HG02973 (cell line): ENCODE results near the gene DDT.
"Not testable (repeated sequence)": the region's sequence is repeated elsewhere in the genome, so short reads cannot be mapped to it uniquely, and the experiment has no call there.

Source experiments
- ATAC-seq: cut with Tn5 transposase; IDR thresholded peaks from one replicate; pipeline ENCODE4 v1.9.1; 2021; ENCODE audit warnings: moderate library complexity; ENCODE audit not compliant: unreplicated experiment

DDT gene

DNA sequence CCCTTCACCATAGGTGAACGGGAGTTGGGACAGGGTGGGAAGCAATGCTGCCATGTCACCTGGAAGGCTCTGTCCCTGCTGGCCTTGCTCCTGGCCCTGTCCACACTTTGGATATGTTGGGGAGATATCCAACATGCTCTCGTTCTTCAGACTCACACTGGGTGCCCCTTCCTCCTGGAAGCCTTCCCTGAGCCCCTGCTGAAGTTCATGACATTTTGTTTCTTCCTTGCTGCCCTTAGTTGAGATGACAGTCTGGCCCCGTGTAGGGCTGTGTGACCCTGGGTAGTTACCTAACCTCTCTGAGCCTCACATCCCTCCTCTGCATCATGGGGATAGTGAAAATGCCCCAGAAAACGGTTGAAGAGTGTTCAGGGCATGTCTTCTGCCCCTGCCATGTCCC, 20.8 kb downstream of the DDT start:
- not testable (repeated sequence) for ATAC-seq

DNA sequence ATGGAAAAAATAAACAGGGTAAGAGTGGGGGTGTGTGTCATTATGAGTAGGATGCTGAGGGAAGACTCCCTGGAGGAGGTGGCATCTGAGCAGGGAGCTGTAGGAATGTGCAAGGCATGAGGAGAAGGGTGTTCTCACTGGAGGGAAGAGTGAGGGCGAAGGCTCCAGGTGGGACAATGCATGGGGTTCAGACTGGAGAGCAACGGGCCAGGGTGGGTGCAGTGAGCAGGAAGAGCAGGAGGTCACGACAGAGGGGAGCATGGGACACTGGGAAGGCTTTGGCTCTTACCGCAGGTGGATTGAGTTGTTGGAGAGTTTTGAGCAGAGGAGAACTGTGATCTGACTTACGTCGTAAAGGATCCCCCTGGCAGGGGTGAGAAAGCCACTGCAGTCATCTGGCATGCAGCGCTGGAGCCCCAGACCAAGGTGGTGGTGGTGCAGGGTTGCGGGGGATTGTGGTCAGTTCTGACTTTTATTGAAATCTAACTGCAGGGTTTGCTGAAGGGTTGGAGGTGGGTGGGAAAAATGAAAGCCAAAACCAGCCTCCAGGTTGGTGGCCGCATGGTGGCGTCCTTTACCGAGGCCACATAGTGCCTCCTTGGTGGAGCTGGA, 21.3 kb downstream of the DDT start:
- ATAC-seq: not testable (repeated sequence)

DNA sequence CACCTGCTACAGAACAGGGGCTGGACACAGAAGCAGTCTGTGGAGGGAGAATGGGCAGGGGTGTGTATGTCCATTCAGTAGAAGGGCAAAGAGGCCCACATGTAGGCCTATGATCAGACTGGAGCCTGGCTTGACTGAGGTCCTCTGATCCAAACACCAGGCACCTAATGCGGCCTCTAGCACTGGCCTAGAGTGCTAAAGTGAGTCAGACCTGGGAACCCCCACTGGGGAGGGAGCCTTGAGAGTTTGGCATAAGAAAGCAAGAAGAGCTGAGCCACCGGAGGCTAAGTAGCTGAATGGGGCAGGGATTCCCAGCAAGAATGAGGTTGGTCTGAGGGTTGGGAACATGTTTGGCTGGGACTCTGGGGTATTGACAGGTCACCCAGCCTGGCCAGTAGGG, 22.9 kb downstream of the DDT start:
- not testable (repeated sequence) for ATAC-seq

DNA sequence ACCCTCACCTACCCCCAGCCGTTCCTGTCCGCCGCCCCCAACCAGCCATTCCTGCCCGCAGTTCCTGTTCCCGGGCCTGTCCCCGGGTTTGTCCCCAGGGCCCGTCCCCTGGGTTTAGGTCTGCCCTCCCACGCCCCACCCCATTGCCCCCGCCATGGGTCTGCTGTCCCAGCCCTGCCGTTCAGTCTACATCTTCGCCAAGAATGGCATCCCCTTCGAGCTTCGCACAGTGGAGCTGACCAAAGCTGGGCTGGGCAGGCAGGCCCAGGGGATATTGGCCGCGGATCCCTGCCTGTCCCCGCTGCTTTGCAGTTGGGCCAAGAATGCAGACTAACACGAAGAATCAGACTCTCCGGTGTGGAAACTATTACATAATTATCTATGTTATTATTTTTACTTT, 24.5 kb downstream of the DDT start:
- not testable (repeated sequence) for ATAC-seq

DNA sequence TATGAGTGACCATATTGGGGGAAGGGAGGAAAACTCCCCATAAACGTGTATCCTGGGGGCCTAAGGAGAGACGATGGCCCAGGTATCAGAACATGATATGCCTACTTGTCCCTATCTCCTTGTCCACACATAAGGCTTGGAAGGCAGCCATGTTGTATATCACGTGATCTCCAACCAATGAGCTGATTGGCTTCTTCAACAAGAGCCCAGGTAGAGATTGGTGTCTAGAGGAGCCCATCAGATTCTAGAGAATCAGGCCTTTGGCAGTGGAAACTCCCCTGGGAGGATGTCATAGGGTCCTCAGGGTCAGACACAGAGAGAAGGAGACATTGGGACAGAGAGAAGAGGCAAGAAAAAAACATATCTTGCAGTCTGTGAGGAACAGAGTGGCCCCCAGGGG, 26.9 kb downstream of the DDT start:
- ATAC-seq: not testable (repeated sequence)

DNA sequence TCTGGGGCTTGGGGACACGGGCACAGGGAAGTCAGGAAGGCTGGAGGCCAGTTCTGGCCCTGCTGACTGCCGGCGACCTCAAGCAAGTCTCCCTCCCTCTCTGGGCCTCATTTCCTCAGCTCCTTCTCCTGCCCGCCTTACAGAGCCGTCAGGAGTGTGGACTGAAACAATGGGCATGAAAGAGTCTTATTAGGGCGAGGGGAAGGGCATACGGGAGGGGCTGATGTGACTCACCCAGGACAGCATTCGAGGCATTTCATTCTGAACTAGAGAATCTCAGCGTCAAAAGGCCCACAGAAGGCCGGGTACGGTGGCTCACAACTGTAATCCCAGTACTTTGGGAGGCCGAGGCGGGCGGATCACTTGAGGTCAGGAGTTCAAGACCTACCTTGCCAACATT, 34.1 kb downstream of the DDT start:
- ATAC-seq: not testable (repeated sequence)

DNA sequence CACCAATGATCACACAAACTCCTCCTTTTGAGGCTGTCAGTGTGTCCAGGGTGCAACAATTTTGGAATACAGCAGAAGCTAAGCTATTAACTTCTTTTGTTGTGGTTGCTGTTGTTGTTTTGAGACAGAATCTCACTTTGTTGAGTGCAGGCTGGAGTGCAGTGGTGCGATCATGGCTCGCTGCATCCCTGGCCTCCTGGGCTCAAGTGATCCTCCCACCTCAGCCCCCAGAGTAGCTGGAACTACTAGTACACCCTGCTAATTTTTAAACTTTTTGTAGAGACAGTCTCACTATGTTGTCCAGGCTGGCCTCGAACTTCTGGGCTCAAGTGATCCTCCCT, 35.3 kb downstream of the DDT start:
- no peak for ATAC-seq

DNA sequence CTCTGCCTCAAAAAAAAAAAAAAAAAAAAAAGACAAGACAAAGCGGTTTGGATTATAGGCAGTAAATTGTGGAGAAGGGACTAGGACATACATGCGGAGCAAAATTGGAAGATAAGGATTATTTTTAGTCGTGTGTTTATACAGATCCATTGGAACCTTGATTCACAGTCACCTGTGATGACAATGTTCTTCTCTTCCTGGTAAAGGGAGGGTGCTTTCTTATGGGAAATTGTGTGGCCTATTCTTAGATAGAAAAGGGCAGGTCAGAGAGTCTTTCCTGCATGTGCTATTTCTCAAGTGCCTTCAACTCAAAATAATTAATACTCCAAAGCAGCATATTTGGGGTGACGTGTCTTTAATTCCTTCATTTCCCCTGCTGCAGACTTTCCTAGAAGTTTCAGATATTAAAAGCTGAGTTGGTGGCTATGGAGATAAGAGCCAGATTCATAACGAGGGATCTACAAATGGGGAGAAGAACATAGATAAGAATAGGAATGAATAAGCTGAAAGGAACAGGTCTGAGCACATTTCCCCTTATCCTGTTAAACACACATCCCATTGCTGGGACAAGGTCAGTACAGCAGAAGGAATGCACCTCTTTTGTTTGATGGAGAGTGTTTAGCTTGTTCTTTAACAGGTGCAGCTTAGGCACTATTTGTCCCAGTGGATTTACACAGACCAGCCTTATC, 35.8 kb downstream of the DDT start:
- ATAC-seq: no peak

DNA sequence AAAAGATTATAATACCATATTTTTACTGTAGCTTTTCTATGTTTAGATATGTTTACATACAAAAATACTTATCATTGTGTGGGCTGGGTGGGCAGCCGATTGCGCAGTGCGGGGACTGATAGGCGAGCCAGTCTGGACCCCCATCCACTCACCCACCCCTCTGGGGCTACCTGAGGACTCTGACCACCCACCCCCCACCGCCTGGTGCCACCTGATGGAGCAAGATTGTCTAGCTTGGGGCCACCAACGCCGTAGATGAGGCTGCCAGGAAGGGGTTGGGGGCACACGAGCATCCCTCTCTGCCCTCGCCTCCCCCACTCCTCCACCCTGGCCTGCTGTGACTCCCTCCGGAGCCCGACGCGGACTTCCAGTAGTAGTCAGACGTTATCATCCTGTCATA, 47.7 kb downstream of the DDT start:
- ATAC-seq: no peak

DNA sequence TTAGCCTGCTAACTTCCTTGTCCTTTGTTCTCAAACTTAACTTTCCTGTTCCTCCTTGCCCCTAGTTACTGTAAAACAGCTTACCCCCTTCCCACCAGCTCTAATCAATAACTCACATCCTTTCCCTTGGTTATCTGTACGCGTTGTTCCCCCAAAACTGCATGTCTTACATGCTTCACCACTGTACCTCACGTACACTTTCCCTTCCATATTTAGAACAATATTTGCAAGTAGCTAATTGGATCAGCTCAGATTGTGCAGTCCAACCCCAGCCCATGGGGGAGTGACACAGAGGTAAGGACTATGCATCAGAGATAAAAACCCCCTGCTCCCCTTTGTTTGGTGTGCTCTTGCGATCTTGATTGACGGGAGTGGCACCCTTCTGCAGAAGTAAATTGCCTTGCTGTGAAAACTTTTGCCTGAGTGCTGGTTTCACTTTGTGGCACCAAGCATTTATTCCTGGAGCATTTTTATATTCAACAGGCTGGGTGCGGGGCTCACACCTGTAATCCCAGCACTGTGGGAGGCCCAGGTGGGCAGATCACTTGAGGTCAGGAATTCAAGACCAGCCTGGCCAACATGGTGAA, 49.1 kb downstream of the DDT start:
- no peak for ATAC-seq

DNA sequence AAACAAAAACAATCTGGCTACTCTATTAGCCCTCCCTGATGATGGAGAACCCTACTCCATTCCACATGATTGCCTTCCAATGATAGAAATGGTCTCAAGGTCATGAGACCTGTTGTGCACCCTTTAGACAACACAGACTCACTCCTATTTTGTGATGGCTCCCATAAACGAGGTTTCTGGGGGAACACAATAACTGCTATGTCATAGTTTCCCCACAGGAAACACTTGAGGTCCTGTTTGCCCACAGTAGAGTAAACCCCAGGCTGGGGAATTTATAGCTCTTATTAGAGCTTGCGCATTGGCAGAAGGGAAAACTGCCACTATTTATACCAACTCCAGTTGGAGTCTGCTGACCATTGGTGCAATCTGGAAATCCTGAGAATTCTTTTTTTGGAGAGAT, 51.3 kb downstream of the DDT start:
- no peak for ATAC-seq

DNA sequence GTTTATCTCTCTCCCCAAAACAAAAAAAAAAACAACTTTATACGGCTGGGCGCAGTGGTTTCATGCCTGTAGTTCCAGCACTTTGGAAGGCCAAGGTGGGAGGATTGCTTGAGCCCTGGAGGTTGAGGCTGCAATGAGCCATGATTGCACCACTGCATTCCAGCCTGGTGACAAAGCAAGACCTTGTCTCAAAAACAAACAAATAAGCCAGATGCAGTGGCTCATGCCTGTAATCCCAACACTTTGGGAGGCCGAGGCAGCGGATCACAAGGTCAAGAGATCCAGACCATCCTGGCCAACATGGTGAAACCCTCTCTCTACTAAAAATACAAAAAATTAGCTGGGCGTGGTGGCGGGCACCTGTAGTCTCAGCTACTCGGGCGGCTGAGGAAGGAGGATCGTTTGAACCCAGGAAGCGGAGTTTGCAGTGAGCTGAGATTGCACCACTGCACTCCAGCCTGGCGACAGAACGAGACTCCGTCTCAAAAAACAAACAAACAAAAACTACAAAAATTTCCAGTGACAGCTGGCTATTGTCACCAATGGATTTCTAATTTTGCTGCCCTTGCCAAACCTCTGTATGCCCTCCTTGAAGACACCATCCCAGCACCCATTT, 52.5 kb downstream of the DDT start:
- not testable (repeated sequence) for ATAC-seq
